GM19035 (cell line): ENCODE measurements around the gene PDS5B.
"Not testable (repeated sequence)": the region's sequence is repeated elsewhere in the genome, so short reads cannot be mapped to it uniquely, and the experiment has no call there.

ENCODE experiments used
- ATAC-seq: cut with Tn5 transposase; IDR thresholded peaks from one replicate; pipeline ENCODE4 v1.9.1; 2021; ENCODE audit not compliant: unreplicated experiment

The PDS5B gene

DNA sequence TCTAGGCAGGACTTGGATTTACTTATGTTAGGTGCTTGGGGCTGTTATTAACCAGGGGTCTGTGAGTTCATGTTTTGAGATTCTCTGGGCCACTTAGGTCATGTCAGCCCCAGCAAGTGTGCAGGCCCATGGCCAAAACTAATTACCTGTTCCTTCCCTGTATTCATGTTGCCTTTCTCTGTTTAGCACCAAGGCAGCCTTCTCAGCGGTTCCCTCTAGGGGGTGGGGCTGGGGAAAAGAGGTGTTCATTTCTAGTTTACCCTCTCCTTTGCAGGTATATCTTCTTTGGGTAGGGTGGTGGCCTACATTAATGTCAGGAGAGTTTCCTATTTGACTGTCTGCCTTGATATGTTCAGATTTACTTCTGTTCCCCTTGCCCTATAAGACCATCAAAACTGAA, 61.7 kb downstream of the PDS5B start:
- ATAC-seq = no peak

DNA sequence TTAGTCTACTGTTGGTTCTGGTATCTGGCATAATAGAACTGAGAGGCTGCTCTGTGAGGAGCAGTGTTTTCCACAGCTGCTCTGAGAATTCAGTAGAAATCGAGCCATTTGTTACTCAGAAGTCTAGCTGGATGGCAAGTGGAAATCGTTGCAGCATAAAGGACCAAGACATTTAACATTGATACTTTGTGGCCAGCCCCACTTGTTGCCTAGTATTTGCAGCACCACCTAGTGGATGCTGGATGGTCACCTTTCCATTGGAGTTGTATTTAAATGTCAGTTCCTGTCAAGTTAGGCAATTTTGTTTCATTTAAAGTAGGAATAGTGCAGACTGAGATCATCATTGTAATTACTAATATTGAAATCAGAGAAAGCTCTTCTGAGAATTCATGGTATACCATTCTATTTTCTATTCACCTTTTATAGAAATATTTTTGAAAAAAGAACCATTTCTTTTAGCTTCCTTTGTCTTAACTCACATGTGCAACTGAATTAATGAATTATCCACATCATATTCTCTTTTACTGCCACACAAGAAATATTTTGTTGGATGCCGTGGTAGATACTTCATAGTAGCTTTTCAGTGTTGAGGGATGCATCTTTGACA, 64.6 kb downstream of the PDS5B start:
- ATAC-seq = no peak

DNA sequence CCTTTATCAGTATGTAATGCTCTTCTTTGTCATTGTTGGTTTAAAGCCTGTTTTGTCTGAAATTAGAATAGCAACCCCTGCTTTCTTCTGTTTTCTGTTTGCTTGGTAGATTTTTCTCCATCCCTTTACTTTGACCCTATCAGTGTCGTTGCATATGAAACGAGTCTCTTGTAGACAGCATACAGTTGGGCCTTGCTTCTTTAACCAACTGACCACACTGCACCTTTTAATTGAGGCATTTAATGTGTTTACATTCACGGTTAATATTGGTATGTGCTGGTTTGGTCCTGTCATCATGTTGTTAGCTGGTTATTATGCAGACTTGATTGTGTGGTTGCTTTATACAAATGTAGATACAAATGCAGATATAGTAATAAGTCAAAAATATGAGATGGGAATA, 71.1 kb downstream of the PDS5B start:
- ATAC-seq = no peak

GRCh38 chr13:32659736-32660135, 73.5 kb downstream of the PDS5B start:
- no peak for ATAC-seq

DNA sequence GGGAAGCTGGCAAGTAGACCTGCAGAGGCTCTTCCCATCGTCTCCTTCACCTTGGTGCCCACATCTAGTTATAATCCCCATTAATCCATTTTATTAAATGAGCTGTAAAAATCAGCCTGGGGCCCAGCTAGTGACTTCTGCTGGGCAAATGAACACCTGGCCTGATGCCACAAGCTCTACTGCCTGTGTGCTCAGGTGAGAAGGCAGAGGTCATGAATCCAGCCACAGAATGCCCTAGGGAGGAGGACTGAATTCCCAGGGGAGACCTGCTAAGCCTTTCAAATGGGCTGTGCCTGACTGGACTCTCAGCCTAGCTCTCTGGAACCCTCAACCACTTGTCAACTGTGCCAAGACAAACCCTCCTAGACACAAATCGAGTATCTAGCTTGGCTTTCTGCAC, 74.0 kb downstream of the PDS5B start:
- ATAC-seq = no peak

- ATAC-seq = no peak
Measured at GRCh38 chr13:32661685-32662084, 75.4 kb downstream of the PDS5B start.

- ATAC-seq = no peak
Measured at GRCh38 chr13:32663660-32664059, 77.4 kb downstream of the PDS5B start.

DNA sequence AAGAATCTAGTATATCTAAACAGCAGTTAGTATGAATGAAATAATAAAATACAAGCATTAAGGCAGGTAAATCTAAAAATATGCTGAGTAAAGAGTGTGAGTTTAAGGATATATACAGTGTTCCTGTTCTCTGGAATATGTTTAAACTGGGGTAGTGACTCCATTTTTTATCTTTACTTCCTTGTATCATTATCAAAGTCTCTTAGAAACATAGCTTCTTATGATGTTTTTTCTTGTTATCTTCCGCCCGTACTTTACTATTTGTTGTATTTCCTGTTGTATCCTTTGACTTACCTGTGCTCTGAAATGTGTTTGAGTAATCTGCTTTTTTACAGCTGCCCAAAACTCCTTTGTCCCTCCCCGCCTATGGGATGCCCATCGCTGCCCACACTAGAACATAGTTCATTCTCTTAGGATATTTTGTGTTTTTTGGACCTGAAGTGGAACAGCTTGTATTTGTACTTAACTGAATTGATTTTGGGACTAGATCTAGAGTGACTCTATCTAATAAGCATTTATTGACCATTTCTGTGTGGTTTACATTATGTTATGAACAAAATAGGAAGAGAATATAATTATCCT, 80.8 kb downstream of the PDS5B start:
- ATAC-seq = no peak

DNA sequence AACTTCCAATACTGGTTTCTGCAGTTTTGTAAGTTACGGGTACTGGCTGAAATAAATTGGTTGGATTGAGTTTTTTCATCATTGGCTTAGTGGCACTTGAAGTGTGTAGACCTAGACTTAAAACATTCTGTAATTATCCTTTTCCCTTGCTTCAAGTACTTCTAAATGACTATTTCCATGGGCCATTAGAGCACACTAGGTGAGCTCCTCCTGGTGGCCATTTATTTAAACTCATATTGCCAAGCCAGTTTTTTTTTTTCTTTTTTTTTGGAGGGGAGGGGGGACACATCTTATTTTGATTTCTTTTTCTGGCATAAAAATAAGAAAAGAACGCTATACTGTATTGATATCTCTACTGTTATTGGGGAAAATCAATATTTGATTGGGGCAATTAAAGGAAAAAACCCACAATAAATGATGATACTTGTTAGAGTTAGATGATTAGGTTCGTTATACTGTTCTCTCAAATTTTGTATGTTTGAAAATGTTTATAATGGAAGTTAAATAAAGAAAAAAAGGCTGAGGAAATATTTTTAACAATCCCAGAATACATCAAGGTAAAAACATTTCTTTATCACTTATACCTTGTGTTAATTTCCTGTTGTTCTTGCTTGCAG, 82.9 kb downstream of the PDS5B start:
- no peak for ATAC-seq

DNA sequence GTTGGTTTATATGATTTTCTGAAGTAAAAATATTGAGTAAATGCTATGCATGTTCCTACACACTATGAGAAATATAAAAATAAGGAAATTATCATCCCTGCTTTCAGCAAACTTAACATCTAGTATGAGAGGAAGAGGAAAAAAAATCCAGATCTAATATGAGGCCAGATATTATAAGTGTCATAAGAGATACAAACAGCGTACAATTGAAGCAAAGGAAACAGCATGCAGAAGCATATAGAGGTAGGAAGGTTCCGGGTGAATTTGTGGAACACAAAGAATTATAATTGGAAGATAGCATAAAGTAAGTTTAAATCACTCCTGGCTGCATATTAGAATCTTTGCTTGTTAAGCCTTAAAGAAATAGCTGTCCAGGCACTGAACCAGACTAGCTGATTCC, 88.3 kb downstream of the PDS5B start:
- ATAC-seq = no peak

GRCh38 chr13:32676242-32676641, 90.0 kb downstream of the PDS5B start:
- no peak for ATAC-seq

DNA sequence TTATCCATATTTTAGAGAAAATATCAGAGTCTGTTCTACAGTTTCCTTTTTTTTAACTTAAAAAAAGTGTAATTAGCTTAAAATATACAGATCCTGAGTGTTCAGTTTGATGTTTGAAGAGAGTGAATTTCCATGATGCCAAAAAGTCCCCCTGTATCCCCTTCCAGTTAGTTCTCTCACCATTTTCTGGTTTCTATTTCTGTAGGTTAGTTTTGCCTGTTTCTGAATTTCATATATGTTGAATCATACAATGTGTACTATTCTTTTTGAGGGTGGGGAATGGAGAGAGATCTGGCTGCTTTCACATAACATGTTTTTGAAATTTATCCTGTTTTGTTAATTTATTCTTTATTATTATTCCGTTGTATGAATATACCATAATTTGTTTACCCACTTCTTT, 95.9 kb downstream of the PDS5B start:
- ATAC-seq = no peak

DNA sequence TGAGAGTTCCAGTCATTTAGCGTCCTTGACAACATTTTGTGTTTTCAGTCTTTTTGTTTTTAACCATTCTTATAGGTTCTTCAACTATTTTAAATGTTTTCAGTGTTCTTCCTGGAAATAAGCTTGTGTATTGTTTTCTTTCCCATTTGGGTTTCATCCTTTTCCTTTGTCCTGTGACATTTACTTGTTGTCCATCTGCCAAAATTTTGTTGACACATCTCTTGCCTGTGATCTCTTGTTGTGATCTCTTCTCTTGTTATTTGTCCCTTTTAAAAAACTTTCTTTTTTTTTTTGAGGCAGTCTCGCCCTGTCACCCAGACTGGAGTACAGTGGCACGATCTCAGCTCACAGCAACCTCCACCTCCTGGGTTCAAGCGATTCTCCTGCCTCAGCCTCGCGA, 96.5 kb downstream of the PDS5B start:
- ATAC-seq = no peak

GRCh38 chr13:32687275-32687674, 101.0 kb downstream of the PDS5B start:
- ATAC-seq = no peak

DNA sequence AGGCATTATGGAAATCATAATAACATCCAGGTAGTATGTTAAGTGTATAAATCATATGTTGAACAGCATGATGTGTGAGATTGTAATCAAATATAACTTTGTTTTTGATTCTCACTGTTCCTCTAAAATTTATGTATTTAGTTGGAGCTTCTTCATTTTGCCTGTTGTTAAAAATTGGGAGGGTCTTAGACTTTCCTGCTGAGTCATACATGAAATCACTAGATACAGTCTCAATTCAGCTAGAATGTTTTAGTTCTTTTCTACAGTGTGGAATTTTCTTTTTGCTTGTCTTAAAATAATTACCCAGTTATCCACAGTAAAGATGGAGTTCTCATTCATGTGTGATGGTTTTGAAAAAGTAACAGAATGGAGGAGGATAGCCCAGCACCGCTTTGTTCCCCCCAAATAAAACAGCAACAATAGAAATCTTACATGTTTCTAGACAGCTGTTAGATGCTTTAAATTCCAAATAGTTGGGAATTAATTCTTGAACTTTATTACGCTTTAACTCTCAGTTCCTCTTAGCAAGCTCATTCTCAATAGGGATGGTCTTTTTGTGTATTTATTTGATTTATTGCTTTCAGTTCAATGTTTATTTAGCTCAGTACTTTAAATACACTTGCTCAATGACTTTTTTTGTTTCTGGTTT, 109.5 kb downstream of the PDS5B start:
- no peak for ATAC-seq

DNA sequence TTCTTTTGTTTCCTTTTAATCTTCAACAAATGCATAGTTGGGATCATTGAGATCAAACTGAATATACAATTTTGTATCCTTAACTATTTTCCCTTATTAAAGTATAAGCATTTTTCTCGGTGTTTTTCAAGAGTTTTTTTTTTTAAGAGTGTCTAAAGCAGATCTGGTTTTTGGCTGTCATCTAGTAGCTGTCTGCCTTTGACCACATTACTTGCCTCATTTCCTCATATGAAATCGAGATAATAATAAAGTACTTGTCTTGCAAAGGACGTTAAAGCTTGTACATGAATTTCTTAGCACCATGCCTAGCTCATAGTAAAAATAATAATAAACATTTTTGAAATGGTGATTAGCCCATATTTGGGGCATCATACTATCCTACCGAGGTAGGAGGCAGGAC, 121.2 kb downstream of the PDS5B start:
- ATAC-seq = no peak

DNA sequence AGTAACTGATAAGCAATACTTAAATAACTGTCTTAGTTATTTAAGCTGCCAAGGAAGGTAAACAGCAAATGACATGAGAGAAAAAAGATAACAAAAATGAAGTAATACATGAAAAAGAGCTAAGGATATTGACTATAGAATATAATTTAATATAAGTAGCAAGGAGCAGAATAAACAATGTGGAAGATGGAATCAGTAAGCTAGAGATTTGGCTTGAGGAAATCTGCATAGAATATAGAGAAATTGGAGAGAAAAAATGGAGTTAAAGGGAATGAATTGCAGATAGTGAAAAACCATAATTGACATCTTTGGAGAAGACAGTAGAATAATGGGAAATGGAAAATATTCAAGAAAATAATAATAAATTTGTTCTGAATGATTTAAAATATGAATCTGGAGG, 127.1 kb downstream of the PDS5B start:
- ATAC-seq = no peak

- ATAC-seq = not testable (repeated sequence)
Measured at GRCh38 chr13:32716201-32716600, 129.9 kb downstream of the PDS5B start.

DNA sequence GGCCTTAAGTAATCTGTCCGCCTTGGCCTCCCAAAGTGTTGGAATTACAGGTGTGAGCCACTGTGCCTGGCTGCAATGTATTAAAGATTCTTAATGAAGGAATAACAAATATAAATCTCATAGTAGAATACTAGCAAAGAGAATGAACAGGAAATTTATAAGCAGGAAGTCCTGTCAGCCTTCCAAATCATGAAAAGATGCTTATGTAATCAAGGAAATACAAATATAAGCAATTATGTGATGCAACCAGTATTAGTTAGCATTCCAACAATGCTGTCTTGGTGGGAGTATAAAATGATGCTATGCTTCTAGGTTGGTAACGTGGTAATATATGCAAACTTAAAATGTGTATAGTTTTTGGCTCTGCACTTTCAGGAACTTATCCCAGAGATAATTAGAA, 133.8 kb downstream of the PDS5B start:
- no peak for ATAC-seq

DNA sequence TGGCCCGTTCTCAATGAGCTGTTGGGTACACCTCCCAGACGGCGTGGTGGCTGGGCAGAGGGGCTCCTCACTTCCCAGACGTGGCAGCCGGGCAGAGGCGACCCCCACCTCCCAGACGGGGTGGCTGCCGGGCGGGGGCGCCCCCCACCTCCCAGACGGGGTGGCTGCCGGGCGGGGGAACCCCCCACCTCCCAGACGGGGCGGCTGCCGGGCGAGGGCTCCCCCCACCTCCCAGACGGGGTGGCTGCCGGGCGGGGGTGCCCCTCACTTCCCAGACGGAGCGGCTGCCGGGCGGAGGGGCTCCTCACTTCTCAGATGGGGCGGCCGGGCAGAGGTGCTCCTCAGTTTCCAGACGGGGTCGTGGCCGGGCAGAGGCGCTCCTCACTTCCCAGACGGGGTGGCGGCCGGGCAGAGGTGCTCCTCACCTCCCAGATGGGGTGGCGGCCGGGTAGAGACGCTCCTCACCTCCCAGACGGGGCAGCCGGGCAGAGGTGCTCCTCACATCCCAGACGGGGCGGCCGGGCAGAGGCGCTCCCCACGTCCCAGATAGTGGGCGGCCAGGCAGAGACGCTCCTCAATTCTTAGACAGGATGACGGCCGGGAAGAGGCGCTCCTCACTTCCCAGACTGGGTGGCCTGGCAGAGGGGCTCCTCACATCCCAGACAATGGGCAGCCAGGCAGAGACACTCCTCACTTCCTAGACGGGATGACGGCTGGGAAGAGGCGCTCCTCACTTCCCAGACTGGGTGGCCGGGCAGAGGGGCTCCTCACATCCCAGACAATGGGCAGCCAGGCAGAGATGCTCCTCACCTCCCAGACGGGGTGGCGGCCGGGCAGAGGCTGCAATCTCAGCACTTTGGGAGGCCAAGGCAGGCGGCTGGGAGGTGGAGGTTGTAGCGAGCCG, 135.1 kb downstream of the PDS5B start:
- ATAC-seq = not testable (repeated sequence)

- no peak for ATAC-seq
Measured at GRCh38 chr13:32722340-32722739, 136.1 kb downstream of the PDS5B start.
